Neural progenitor cell (in vitro differentiated cells): ENCODE results near the gene PTPRU. TPM values are rescaled to one million over a fixed set of nuclear protein-coding genes. Genes with fewer than 3 reads are reported as not detected.

Experiments
- DNase-seq: peaks from one replicate; pipeline ENCODE4 v3.0.0-alpha.2; 2016; ENCODE audit warnings: low spot score
- H2AFZ ChIP-seq: fragments of 200-600 bp; sonication (generic); replicated peaks from 2 replicates; pipeline ENCODE4 v1.6.1; 2016; ENCODE audit warnings: antibody characterized with exemption
- H3F3A ChIP-seq: fragments of 200-600 bp; sonication (generic); 2 replicates; pipeline ENCODE4 v1.6.1; 2016; ENCODE audit warnings: antibody characterized with exemption, low read depth
- H3K27ac ChIP-seq: fragments of 200-600 bp; sonication (generic); 2 replicates; pipeline ENCODE4 v1.5.1; 2016; ENCODE audit warnings: mild to moderate bottlenecking
- H3K27me3 ChIP-seq: fragments of 200-600 bp; sonication (generic); 2 replicates; pipeline ENCODE4 v1.6.1; 2016; ENCODE audit warnings: mild to moderate bottlenecking, moderate library complexity
- H3K36me3 ChIP-seq: fragments of 200-600 bp; sonication (generic); 2 replicates; pipeline ENCODE4 v1.5.1; 2016
- H3K4me1 ChIP-seq: fragments of 200-600 bp; sonication (generic); 2 replicates; pipeline ENCODE4 v1.6.1; 2016; ENCODE audit warnings: mixed run types
- H3K4me2 ChIP-seq: fragments of 200-600 bp; sonication (generic); 2 replicates; pipeline ENCODE4 v1.6.1; 2016
- H3K4me3 ChIP-seq: fragments of 200-600 bp; sonication (generic); 2 replicates; pipeline ENCODE4 v1.5.1; 2016
- H3K79me2 ChIP-seq: fragments of 200-600 bp; sonication (generic); 2 replicates; pipeline ENCODE4 v1.6.1; 2016; ENCODE audit warnings: low read depth
- H3K9ac ChIP-seq: fragments of 200-600 bp; sonication (generic); 2 replicates; pipeline ENCODE4 v1.6.1; 2016
- H3K9me3 ChIP-seq: fragments of 200-600 bp; sonication (generic); 2 replicates; pipeline ENCODE4 v1.5.1; 2016; ENCODE audit warnings: low read depth
- H4K20me1 ChIP-seq: fragments of 200-600 bp; sonication (generic); 2 replicates; pipeline ENCODE4 v1.6.1; 2016; ENCODE audit warnings: low read depth
- H3K27ac Mint-ChIP-seq: 3 replicates; pipeline ENCODE4 v1.8.0; 2021; ENCODE audit warnings: mixed read lengths
- H3K27me3 Mint-ChIP-seq: 2 replicates; pipeline ENCODE4 v1.8.0; 2022; ENCODE audit warnings: low read depth, mild to moderate bottlenecking, inconsistent platforms, moderate library complexity, mixed read lengths; ENCODE audit not compliant: insufficient read depth
- H3K36me3 Mint-ChIP-seq: 3 replicates; pipeline ENCODE4 v1.8.0; 2021; ENCODE audit warnings: mixed read lengths
- H3K4me1 Mint-ChIP-seq: 3 replicates; pipeline ENCODE4 v1.8.0; 2021; ENCODE audit warnings: mixed read lengths
- H3K4me3 Mint-ChIP-seq: 3 replicates; pipeline ENCODE4 v1.8.0; 2021; ENCODE audit warnings: mild to moderate bottlenecking, moderate library complexity, mixed read lengths
- H3K9me3 Mint-ChIP-seq: 3 replicates; pipeline ENCODE4 v1.8.0; 2020; ENCODE audit warnings: mixed read lengths
- EZH2 ChIP-seq: fragments of 200-600 bp; sonication (generic); IDR thresholded peaks from 2 replicates; pipeline ENCODE4 v1.6.1; 2017; ENCODE audit warnings: antibody characterized with exemption, mild to moderate bottlenecking, moderate library complexity
- EZH2phosphoT487 ChIP-seq: fragments of 200-600 bp; sonication (generic); IDR thresholded peaks from 2 replicates; pipeline ENCODE4 v1.6.1; 2017; ENCODE audit warnings: antibody characterized with exemption
- total RNA-seq: library from RNA; depleted of rRNA; stranded (reverse); fragments of >200 nt; gene quantifications from 2 replicates; pipeline ENCODE4 v1.2.3, GENCODE V29; 2015; ENCODE audit warnings: low replicate concordance
- TF ChIP-seq, protein P1 (sequence below): fragments of 200-600 bp; sonication (generic); IDR thresholded peaks from 2 replicates; pipeline ENCODE4 v1.5.1; 2017; ENCODE audit warnings: antibody characterized with exemption, mild to moderate bottlenecking

PTPRU gene
- total RNA-seq, 1 donor from 2014 or later, result 29.5 TPM

GRCh38 chr1:29319300-29320110 lies 83.2 kb downstream of the PTPRU start:
- H4K20me1 ChIP-seq, result no peaks in the 10 kb centered on the region
- Mint-ChIP-seq H3K4me1 (peaks cover 7% of the 10 kb centered on the region), H3K4me3 (no peak overlapping the region), H3K9me3 (no peaks in the 10 kb centered on the region), H3K27me3 (peaks cover 13% of the 10 kb centered on the region), H3K36me3 (peaks cover 8% of the 10 kb centered on the region), H3K27ac (no peak overlapping the region)
- TF ChIP-seq, protein P1, sequence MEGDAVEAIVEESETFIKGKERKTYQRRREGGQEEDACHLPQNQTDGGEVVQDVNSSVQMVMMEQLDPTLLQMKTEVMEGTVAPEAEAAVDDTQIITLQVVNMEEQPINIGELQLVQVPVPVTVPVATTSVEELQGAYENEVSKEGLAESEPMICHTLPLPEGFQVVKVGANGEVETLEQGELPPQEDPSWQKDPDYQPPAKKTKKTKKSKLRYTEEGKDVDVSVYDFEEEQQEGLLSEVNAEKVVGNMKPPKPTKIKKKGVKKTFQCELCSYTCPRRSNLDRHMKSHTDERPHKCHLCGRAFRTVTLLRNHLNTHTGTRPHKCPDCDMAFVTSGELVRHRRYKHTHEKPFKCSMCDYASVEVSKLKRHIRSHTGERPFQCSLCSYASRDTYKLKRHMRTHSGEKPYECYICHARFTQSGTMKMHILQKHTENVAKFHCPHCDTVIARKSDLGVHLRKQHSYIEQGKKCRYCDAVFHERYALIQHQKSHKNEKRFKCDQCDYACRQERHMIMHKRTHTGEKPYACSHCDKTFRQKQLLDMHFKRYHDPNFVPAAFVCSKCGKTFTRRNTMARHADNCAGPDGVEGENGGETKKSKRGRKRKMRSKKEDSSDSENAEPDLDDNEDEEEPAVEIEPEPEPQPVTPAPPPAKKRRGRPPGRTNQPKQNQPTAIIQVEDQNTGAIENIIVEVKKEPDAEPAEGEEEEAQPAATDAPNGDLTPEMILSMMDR, result no peak
- no peak for TF ChIP-seq EZH2phosphoT487
- TF ChIP-seq EZH2, result no peak
- H3K9me3 ChIP-seq, result no peaks in the 10 kb centered on the region
- H3K27ac ChIP-seq, result no peak overlapping the region
- H3K36me3 ChIP-seq, result no peaks in the 10 kb centered on the region
- peaks cover 5% of the 10 kb centered on the region for H3K4me1 ChIP-seq
- no peak overlapping the region for H3K4me3 ChIP-seq
- H2AFZ ChIP-seq, result no peak overlapping the region
- H3K9ac ChIP-seq, result no peak overlapping the region
- H3F3A ChIP-seq, result peaks cover 5% of the 10 kb centered on the region
- DNase-seq, result no peak
- H3K79me2 ChIP-seq, result no peaks in the 10 kb centered on the region
- no peaks in the 10 kb centered on the region for H3K27me3 ChIP-seq
- no peak overlapping the region for H3K4me2 ChIP-seq

DNA sequence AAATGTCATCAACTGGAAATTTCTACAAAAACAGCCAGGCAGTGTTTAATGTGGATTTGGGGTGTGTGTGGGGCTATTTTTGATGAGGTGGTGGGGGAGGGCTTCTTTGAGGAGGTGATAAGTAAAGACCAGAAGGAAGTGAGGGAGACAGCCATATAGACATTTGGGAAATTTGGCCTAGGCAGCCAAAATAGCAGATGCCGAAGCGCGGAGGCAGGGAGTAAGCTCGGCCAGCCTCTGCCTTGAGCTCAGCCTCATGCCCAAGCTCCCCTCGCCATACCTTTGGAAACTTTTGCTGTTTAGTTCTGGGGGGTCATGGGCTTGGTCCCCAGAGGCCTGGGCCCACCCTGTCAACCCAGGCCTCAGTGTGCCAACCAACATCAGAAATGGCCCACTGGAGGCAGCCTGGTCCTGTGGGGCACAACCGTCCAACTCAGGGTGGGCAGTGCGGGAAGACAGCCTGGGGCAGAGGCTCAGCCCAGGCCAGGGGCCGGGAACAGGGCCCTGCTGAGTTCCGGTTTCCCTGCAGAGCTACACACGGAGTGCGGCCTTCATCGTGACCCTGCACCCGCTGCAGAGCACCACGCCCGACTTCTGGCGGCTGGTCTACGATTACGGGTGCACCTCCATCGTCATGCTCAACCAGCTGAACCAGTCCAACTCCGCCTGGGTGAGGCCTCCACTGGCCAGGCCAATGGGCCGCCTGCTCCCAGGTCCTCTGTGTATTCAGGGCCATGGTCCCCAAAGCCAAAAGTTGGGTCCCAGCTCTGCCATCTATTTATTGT lies 84.0 kb downstream of the PTPRU start:
- DNase-seq, result no peak
- no peaks in the 10 kb centered on the region for H3K79me2 ChIP-seq
- no peaks in the 10 kb centered on the region for H3K9me3 ChIP-seq
- peaks cover 10% of the 10 kb centered on the region for H3K4me1 Mint-ChIP-seq
- H3K27ac Mint-ChIP-seq, result no peak overlapping the region
- H4K20me1 ChIP-seq, result no peaks in the 10 kb centered on the region
- H3K9ac ChIP-seq, result no peak overlapping the region
- peaks cover 10% of the 10 kb centered on the region for H3F3A ChIP-seq
- no peak overlapping the region for H3K27ac ChIP-seq
- H2AFZ ChIP-seq, result no peak overlapping the region
- H3K36me3 Mint-ChIP-seq, result peaks cover 4% of the 10 kb centered on the region
- H3K4me3 ChIP-seq, result no peak overlapping the region
- H3K4me2 ChIP-seq, result no peak overlapping the region
- no peaks in the 10 kb centered on the region for H3K9me3 Mint-ChIP-seq
- no peaks in the 10 kb centered on the region for H3K36me3 ChIP-seq
- H3K27me3 Mint-ChIP-seq, result peaks cover 13% of the 10 kb centered on the region
- TF ChIP-seq EZH2 (no peak), EZH2phosphoT487 (no peak)
- no peak overlapping the region for H3K4me3 Mint-ChIP-seq
- peaks cover 8% of the 10 kb centered on the region for H3K4me1 ChIP-seq
- H3K27me3 ChIP-seq, result no peaks in the 10 kb centered on the region

GRCh38 chr1:29321176-29321575 lies 84.9 kb downstream of the PTPRU start:
- no peak for DNase-seq
- Mint-ChIP-seq H3K9me3 (no peaks in the 10 kb centered on the region), H3K27me3 (peaks cover 11% of the 10 kb centered on the region), H3K4me3 (no peak overlapping the region), H3K27ac (no peak overlapping the region), H3K36me3 (peaks cover 2% of the 10 kb centered on the region), H3K4me1 (peaks cover 10% of the 10 kb centered on the region)
- Histone ChIP-seq H3K27me3 (no peaks in the 10 kb centered on the region), H3K9me3 (no peaks in the 10 kb centered on the region), H3K36me3 (no peaks in the 10 kb centered on the region), H3K9ac (no peak overlapping the region), H3K79me2 (no peaks in the 10 kb centered on the region), H2AFZ (no peak overlapping the region), H4K20me1 (no peaks in the 10 kb centered on the region), H3K4me3 (no peak overlapping the region), H3F3A (peaks cover 14% of the 10 kb centered on the region), H3K4me1 (peaks cover 12% of the 10 kb centered on the region), H3K27ac (no peak overlapping the region), H3K4me2 (no peak overlapping the region)
- TF ChIP-seq EZH2phosphoT487, result no peak
- TF ChIP-seq EZH2, result no peak
- TF ChIP-seq, protein P1, result no peak
